Measurements from ENCODE around the gene P3R3URF. TPM values are rescaled to one million over a fixed set of nuclear protein-coding genes. Genes with fewer than 3 reads are reported as not detected.

The P3R3URF gene
- polyA plus RNA-seq, 1 donor, result not detected

GRCh38 chr1:46184920-46185658 is 8.8 kb upstream of the P3R3URF start:
- Histone ChIP-seq H3K36me3 (ENCODE audit: control insufficient read depth, insufficient read depth, low read length) (peaks cover 26% of the 10 kb centered on the region), H3K9me3 (ENCODE audit: control insufficient read depth, low read depth, low read length) (no peaks in the 10 kb centered on the region), H3K4me3 (ENCODE audit: low read length) (no peak overlapping the region), H3K4me1 (ENCODE audit: control insufficient read depth, insufficient read depth, low read length) (peaks cover 78% of the 10 kb centered on the region), H3K27ac (ENCODE audit: low read length) (no peak overlapping the region), H3K27me3 (ENCODE audit: control insufficient read depth, insufficient read depth, low read length) (no peaks in the 10 kb centered on the region)
- DNase-seq, result no peak
- no CpG with 5 or more reads among the region's 7 CpGs for WGBS (ENCODE audit: insufficient coverage, low lambda C conversion rate)

GRCh38 chr1:46183926-46184557 is 7.8 kb upstream of the P3R3URF start:
- H3K9me3 ChIP-seq (ENCODE audit: control insufficient read depth, low read depth, low read length), result no peaks in the 10 kb centered on the region
- no peak overlapping the region for H3K4me3 ChIP-seq (ENCODE audit: low read length)
- no CpG with 5 or more reads among the region's 12 CpGs for WGBS (ENCODE audit: insufficient coverage, low lambda C conversion rate)
- H3K36me3 ChIP-seq (ENCODE audit: control insufficient read depth, insufficient read depth, low read length), result peaks cover 18% of the 10 kb centered on the region
- no peak for DNase-seq
- H3K27ac ChIP-seq (ENCODE audit: low read length), result peak overlapping the region; percentile 96
- H3K4me1 ChIP-seq (ENCODE audit: control insufficient read depth, insufficient read depth, low read length), result peaks cover 83% of the 10 kb centered on the region
- H3K27me3 ChIP-seq (ENCODE audit: control insufficient read depth, insufficient read depth, low read length), result no peaks in the 10 kb centered on the region

GRCh38 chr1:46183079-46183847 is 7.0 kb upstream of the P3R3URF start:
- Histone ChIP-seq H3K27ac (ENCODE audit: low read length) (peak overlapping the region; percentile 96), H3K4me1 (ENCODE audit: control insufficient read depth, insufficient read depth, low read length) (peaks cover 77% of the 10 kb centered on the region), H3K4me3 (ENCODE audit: low read length) (no peak overlapping the region), H3K27me3 (ENCODE audit: control insufficient read depth, insufficient read depth, low read length) (no peaks in the 10 kb centered on the region), H3K36me3 (ENCODE audit: control insufficient read depth, insufficient read depth, low read length) (peaks cover 13% of the 10 kb centered on the region), H3K9me3 (ENCODE audit: control insufficient read depth, low read depth, low read length) (no peaks in the 10 kb centered on the region)
- peak; percentile 82 to 93 for DNase-seq
- WGBS (ENCODE audit: insufficient coverage, low lambda C conversion rate), result no CpG with 5 or more reads among the region's 8 CpGs

- Histone ChIP-seq H3K27ac (ENCODE audit: low read length) (peak overlapping the region; percentile 60), H3K4me3 (ENCODE audit: low read length) (peak overlapping the region; percentile 7), H3K36me3 (ENCODE audit: control insufficient read depth, insufficient read depth, low read length) (peaks cover 8% of the 10 kb centered on the region), H3K9me3 (ENCODE audit: control insufficient read depth, low read depth, low read length) (no peaks in the 10 kb centered on the region), H3K4me1 (ENCODE audit: control insufficient read depth, insufficient read depth, low read length) (peaks cover 63% of the 10 kb centered on the region), H3K27me3 (ENCODE audit: control insufficient read depth, insufficient read depth, low read length) (no peaks in the 10 kb centered on the region)
- 49% methylated on average over 2 of the region's 10 CpGs for WGBS (ENCODE audit: insufficient coverage, low lambda C conversion rate)
- no peak for DNase-seq
These were observed 5.3 kb upstream of the P3R3URF start for GRCh38 chr1:46181343-46182260.

- WGBS (ENCODE audit: insufficient coverage, low lambda C conversion rate), result no CpG with 5 or more reads among the region's 12 CpGs
These were observed 3.9 kb upstream of the P3R3URF start for GRCh38 chr1:46180082-46180616.

GRCh38 chr1:46179138-46180081 is 3.1 kb upstream of the P3R3URF start:
- Histone ChIP-seq H3K9me3 (ENCODE audit: control insufficient read depth, low read depth, low read length) (no peaks in the 10 kb centered on the region), H3K27ac (ENCODE audit: low read length) (peak overlapping the region; percentile 72), H3K4me1 (ENCODE audit: control insufficient read depth, insufficient read depth, low read length) (peaks cover 54% of the 10 kb centered on the region), H3K4me3 (ENCODE audit: low read length) (no peak overlapping the region), H3K27me3 (ENCODE audit: control insufficient read depth, insufficient read depth, low read length) (no peaks in the 10 kb centered on the region), H3K36me3 (ENCODE audit: control insufficient read depth, insufficient read depth, low read length) (no peaks in the 10 kb centered on the region)
- DNase-seq, result peak; percentile 87 to 91
- WGBS (ENCODE audit: insufficient coverage, low lambda C conversion rate), result 0% methylated on average over 1 of the region's 10 CpGs

More at GRCh38 chr1:46180082-46180616, 3.9 kb upstream of the P3R3URF start:
- Histone ChIP-seq H3K4me1 (ENCODE audit: control insufficient read depth, insufficient read depth, low read length) (peaks cover 52% of the 10 kb centered on the region), H3K36me3 (ENCODE audit: control insufficient read depth, insufficient read depth, low read length) (peaks cover 7% of the 10 kb centered on the region), H3K4me3 (ENCODE audit: low read length) (peak overlapping the region; percentile 1), H3K9me3 (ENCODE audit: control insufficient read depth, low read depth, low read length) (no peaks in the 10 kb centered on the region), H3K27me3 (ENCODE audit: control insufficient read depth, insufficient read depth, low read length) (no peaks in the 10 kb centered on the region), H3K27ac (ENCODE audit: low read length) (peak overlapping the region; percentile 60)
- DNase-seq, result peak; percentile 76 to 83

- Histone ChIP-seq H3K36me3 (ENCODE audit: control insufficient read depth, insufficient read depth, low read length) (no peaks in the 10 kb centered on the region), H3K27me3 (ENCODE audit: control insufficient read depth, insufficient read depth, low read length) (no peaks in the 10 kb centered on the region), H3K9me3 (ENCODE audit: control insufficient read depth, low read depth, low read length) (no peaks in the 10 kb centered on the region), H3K4me1 (ENCODE audit: control insufficient read depth, insufficient read depth, low read length) (peaks cover 18% of the 10 kb centered on the region), H3K27ac (ENCODE audit: low read length) (no peak overlapping the region), H3K4me3 (ENCODE audit: low read length) (no peak overlapping the region)
- no peak for DNase-seq
- no CpG with 5 or more reads among the region's 3 CpGs for WGBS (ENCODE audit: insufficient coverage, low lambda C conversion rate)
These were observed 1.0 kb downstream of the P3R3URF start for GRCh38 chr1:46175243-46175642.

GRCh38 chr1:46174448-46175231 is 1.6 kb downstream of the P3R3URF start, which contains the start of gene TSPAN1:
TSPAN1 (plus strand) TSS chr1:46175087; CDS start chr1:46181108, 6,021 bp downstream.
- no peak within 1 kb of the TSS for H3K4me3 ChIP-seq (ENCODE audit: low read length)
- no peaks in the 10 kb centered on the region for H3K27me3 ChIP-seq (ENCODE audit: control insufficient read depth, insufficient read depth, low read length)
- no peak within 1 kb of the TSS for H3K27ac ChIP-seq (ENCODE audit: low read length)
- H3K36me3 ChIP-seq (ENCODE audit: control insufficient read depth, insufficient read depth, low read length), result no peaks in the 10 kb centered on the region
- 27% methylated on average over 2 of the region's 11 CpGs for WGBS (ENCODE audit: insufficient coverage, low lambda C conversion rate)
- no peaks in the 10 kb centered on the region for H3K9me3 ChIP-seq (ENCODE audit: control insufficient read depth, low read depth, low read length)
- no peak for DNase-seq
- H3K4me1 ChIP-seq (ENCODE audit: control insufficient read depth, insufficient read depth, low read length), result peaks cover 12% of the 10 kb centered on the region

Data from large intestine (tissue), 3 donors.